GM19463 (cell line): ENCODE measurements around the gene STOML2.

Experiments used
- ATAC-seq: cut with Tn5 transposase; IDR thresholded peaks from one replicate; pipeline ENCODE4 v1.9.1; 2021; ENCODE audit warnings: mild to moderate bottlenecking, moderate library complexity; ENCODE audit not compliant: unreplicated experiment

The STOML2 gene

DNA sequence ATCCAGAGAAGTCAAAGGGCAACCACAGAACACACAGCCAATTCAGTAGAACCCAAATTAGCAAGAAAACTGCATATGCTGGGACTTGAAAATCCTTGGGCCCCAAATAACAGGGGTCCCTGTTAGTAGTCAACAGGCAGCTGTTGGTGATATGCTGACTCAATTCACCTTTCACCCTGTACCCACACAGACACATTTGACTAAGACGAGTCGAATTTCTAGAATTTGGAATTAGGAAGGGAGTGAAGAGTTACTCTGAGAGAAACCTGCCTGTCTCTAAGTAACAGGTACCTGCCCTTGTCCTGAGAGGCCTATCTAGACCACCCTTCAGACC lies 29.7 kb downstream of the STOML2 start:
- ATAC-seq, result no peak

GRCh38 chr9:35072461-35073278 lies 30.3 kb downstream of the STOML2 start, which contains the start of gene VCP:
VCP (minus strand) TSS chr9:35072625; CDS start chr9:35072353, 272 bp downstream.
- ATAC-seq, result peak; percentile 84

- peak; percentile 53 for ATAC-seq
Measured at GRCh38 chr9:35071814-35072460, 31.0 kb downstream of the STOML2 start.

- ATAC-seq, result no peak
Measured at GRCh38 chr9:35070823-35071813, 31.8 kb downstream of the STOML2 start.

GRCh38 chr9:35069020-35069419 lies 33.9 kb downstream of the STOML2 start:
- no peak for ATAC-seq

DNA sequence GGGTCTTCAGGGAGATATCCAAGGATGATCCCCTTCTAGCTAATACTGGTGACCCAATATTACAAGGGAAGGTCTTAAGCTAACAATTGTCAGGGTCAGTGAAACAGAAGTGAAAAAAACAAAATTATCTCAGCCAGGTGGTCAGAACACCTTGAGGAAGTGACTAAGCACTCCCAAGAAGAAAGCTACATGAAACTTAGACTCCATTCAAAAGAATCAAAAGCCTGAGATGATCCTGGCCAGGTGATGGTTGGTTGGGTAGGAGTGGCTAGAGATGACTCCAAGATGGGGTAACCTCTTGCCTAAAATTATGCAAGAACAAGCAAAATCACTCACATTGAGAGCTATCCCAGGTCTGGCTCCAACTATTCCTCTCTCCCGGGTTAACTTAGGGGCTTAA lies 35.9 kb downstream of the STOML2 start:
- ATAC-seq, result no peak

DNA sequence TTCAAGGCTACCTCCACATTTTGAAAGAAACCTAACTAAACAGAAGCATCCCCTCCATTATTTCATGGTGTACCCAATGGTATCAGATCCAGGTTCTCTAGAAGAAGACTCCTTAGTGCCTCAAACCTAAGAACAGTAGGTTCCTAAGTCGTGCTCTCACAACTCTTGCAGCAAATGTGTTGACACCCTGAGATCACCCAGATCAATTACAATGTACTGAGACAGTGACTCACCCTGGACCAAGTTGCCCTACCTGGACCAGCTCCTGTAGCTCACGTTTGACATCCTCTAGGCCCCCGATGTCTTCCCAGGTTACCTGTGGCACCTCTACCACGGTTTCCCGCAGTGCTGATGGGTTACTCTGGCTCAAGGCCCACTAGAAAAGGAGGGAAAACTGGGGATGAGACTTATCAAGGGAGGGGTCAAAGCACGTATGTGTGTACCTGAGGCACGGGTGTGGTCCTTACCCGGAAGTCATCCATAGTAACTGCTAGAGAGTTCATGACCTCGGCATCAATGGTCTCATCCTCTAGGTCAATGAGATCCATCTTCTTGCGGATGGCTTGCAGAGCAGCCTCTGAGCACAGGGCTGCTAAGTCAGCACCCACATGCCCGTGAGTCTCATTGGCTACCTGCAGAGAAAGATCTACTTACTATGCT lies 42.3 kb downstream of the STOML2 start:
- no peak for ATAC-seq

- ATAC-seq, result no peak
Measured at GRCh38 chr9:35059438-35059837, 43.5 kb downstream of the STOML2 start.

DNA sequence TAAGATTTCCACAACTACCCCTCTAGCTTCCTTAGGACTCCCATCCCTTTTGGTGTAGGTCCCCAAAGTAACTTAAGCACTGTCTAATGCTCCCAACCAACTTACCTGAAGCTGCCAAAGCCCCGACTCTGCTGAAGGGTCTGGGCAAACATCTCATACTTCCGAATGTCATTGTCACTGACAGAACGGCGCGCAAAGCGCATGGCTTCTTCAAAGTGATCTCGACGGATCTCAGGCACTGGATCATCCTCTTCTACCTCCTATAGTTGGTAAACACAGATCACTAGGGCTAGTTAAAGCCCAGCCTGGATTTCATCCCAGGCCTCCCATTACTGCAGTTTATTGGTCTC lies 45.7 kb downstream of the STOML2 start:
- no peak for ATAC-seq

DNA sequence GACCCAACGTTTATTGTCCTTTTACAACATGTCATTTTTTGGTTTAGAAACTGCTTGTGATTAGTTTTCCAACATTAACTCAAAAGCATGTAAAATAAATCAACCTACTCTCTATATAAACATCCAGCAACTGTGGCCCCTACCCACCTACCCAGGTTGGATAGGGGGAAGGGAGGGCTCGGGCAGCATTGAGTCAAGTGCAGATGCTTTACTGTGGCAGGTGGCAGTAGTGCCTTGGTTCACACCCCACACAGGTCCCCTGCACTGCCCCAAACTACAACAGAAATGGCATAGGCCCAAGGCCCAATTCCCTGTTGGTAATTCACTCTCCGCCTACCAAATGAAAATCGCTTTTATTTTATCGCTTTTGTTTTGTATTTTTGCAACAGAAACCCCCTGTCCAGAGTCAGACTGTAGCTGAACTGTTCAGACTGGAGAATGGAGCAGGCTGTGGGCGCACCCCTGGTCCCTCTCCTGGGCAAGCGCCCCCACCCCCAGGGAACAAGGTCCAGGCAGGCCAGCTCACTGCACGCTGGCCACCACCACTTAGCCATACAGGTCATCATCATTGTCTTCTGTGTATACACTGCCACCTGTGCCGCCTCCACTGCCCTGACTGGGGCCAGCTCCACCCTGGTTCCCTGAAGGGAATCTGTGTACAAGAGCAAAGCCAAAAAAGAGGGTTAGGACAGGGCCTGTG lies 46.2 kb downstream of the STOML2 start:
- no peak for ATAC-seq

DNA sequence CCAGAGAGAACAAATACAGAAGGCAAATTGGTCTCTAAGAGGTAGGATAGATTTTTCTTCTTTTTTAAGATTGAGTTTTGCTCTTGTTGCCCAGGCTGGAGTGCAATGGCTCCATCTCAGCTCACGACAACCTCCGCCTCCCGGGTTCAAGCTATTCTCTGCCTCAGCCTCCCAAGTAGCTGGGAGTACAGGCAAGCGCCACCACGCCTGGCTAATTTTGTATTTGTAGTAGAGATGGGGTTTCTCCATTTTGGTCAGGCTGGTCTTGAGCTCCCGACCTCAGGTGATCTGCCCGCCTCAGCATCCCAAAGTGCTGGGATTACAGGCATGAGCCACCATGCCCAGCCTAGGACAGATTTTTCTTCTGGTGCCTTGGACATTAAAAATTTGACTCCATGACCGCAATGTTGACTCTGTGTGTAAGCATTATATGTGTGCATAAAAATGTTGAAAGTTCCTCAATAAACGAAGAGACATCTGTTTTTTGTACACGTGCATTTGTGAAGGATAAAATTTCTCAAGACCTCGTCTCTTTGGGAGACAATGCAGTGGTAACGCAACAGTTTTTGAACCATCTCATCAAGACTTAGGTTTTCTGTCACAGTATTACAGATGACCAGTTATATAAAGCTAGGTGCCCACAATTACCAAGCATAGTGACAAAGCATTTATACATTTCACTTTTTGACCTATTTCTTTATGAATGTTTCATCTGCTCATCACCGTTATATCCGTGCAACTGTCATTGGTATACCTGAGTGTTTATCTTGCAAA lies 47.9 kb downstream of the STOML2 start:
- no peak for ATAC-seq

- no peak for ATAC-seq
Measured at GRCh38 chr9:35054185-35054835, 48.6 kb downstream of the STOML2 start.

GRCh38 chr9:35051069-35051967 lies 51.6 kb downstream of the STOML2 start:
- no peak for ATAC-seq
